B cell (primary cell): ENCODE measurements around the gene BICDL2. TPM values are rescaled to one million over a fixed set of nuclear protein-coding genes. Genes with fewer than 3 reads are reported as not detected.

Experiments used
- ATAC-seq: fragments of 200-7000 bp; cut with Tn5 transposase; one replicate; pipeline ENCODE4 v1.10.0; 2021; ENCODE audit warnings: low read depth, mild to moderate bottlenecking, moderate number of reproducible peaks, moderate library complexity
- CTCF ChIA-PET: fragments of 350-600 bp; sonication (Branson Sonifier 250); formaldehyde crosslinking; loops from one replicate; lab custom pipeline; 2021; ENCODE audit warnings: antibody characterized with exemption, inconsistent platforms; lab: Charles Lee
- POLR2A ChIA-PET: fragments of 350-600 bp; sonication (Branson Sonifier 250); formaldehyde crosslinking; loops from one replicate; lab custom pipeline; 2021; ENCODE audit warnings: antibody characterized with exemption; lab: Charles Lee
- DNase-seq: peaks from one replicate; pipeline ENCODE4 v3.0.0; 2013
- H2AFZ ChIP-seq: 2 replicates; pipeline ENCODE4 v1.6.1; 2012; ENCODE audit warnings: mild to moderate bottlenecking, low read depth, low read length; ENCODE audit not compliant: insufficient read depth, poor library complexity, severe bottlenecking
- H3K27ac ChIP-seq, 2 donors: 1 replicate in 1 of 2; 2 replicates in 1 of 2; pipeline ENCODE4 v1.5.1; 2012 to 2013; ENCODE audit warnings: low read length in 2 of 2, mild to moderate bottlenecking in 2 of 2, moderate library complexity in 1 of 2
- H3K27me3 ChIP-seq, 4 experiments: fragments of 200-600 bp in 1 of 4; sonication (generic) in 1 of 4; replicated peaks in 1 of 4; 1 replicate in 2 of 4; 2 replicates in 2 of 4; pipeline versions ENCODE4 v1.6.1 to v1.7.0; 2013 to 2016; ENCODE audit warnings: low read length in 3 of 4, mild to moderate bottlenecking in 2 of 4, mixed read lengths in 1 of 4, moderate library complexity in 1 of 4; ENCODE audit not compliant: insufficient read depth in 4 of 4, control insufficient read depth in 3 of 4; ENCODE audit errors: control extremely low read depth in 1 of 4
- H3K36me3 ChIP-seq, 2 experiments: replicated peaks in 1 of 2; 1 replicate in 1 of 2; 2 replicates in 1 of 2; pipeline versions ENCODE4 v1.6.1 to v1.7.1; 2013; ENCODE audit warnings: low read length in 1 of 2; ENCODE audit not compliant: insufficient read depth in 2 of 2, control insufficient read depth in 1 of 2; ENCODE audit errors: control extremely low read depth in 1 of 2, extremely low read depth in 1 of 2
- H3K4me1 ChIP-seq, 2 donors: fragments of 200-600 bp in 1 of 2; sonication (generic) in 1 of 2; 1 replicate in 1 of 2; 2 replicates in 1 of 2; pipeline versions ENCODE4 v1.5.1 to v1.6.1; 2013 to 2017; ENCODE audit warnings: low read length in 2 of 2; ENCODE audit not compliant: control insufficient read depth in 2 of 2, insufficient read depth in 2 of 2
- H3K4me2 ChIP-seq: replicated peaks from 2 replicates; pipeline ENCODE3; 2012; ENCODE audit warnings: mild to moderate bottlenecking, low read depth, low read length; ENCODE audit not compliant: poor library complexity, severe bottlenecking
- H3K4me3 ChIP-seq, 5 experiments: fragments of 200-600 bp in 1 of 5; sonication (generic) in 1 of 5; 1 replicate in 3 of 5; 2 replicates in 2 of 5; pipeline versions ENCODE4 v1.5.1 to v1.7.0; 2011 to 2016; ENCODE audit warnings: low read length in 4 of 5, mild to moderate bottlenecking in 4 of 5, low read depth in 2 of 5, control low read depth in 1 of 5, moderate library complexity in 1 of 5; ENCODE audit not compliant: insufficient read depth in 1 of 5; ENCODE audit errors: control extremely low read depth in 1 of 5, extremely low read depth in 1 of 5
- H3K79me2 ChIP-seq: fragments of 200-600 bp; sonication (generic); one replicate; pipeline ENCODE4 v1.6.0; 2016; ENCODE audit warnings: low read length; ENCODE audit not compliant: control insufficient read depth, insufficient read depth
- H3K9ac ChIP-seq: fragments of 200-600 bp; sonication (generic); 2 replicates; pipeline ENCODE4 v1.6.1; 2017; ENCODE audit warnings: mild to moderate bottlenecking, low read length, moderate library complexity
- H3K9me3 ChIP-seq, 3 donors: one replicate each; pipeline versions ENCODE4 v1.6.1 to v1.7.1; 2013; ENCODE audit warnings: low read length in 2 of 3; ENCODE audit not compliant: control insufficient read depth in 2 of 3, insufficient read depth in 1 of 3; ENCODE audit errors: control extremely low read depth in 1 of 3
- H4K20me1 ChIP-seq: 2 replicates; pipeline ENCODE4 v1.6.0; 2012; ENCODE audit warnings: mild to moderate bottlenecking, low read length; ENCODE audit not compliant: insufficient read depth, control insufficient read depth, poor library complexity, severe bottlenecking
- H3K27ac Mint-ChIP-seq: one replicate; pipeline ENCODE4 v1.8.0; 2021; ENCODE audit warnings: mixed read lengths
- H3K27me3 Mint-ChIP-seq: one replicate; pipeline ENCODE4 v1.8.0; 2021; ENCODE audit warnings: mixed read lengths
- H3K4me1 Mint-ChIP-seq: one replicate; pipeline ENCODE4 v1.8.0; 2021; ENCODE audit warnings: mixed read lengths
- H3K4me3 Mint-ChIP-seq: one replicate; pipeline ENCODE4 v1.8.0; 2021; ENCODE audit warnings: mixed read lengths
- H3K9me3 Mint-ChIP-seq: one replicate; pipeline ENCODE4 v1.8.0; 2022; ENCODE audit warnings: mixed read lengths; ENCODE audit not compliant: insufficient read depth
- EZH2 ChIP-seq: IDR thresholded peaks from 2 replicates; pipeline ENCODE4 v1.6.1; 2012; ENCODE audit warnings: borderline replicate concordance, low read depth, mild to moderate bottlenecking, moderate library complexity, low read length; ENCODE audit not compliant: insufficient read depth, poor library complexity, severe bottlenecking
- WGBS: methylation state at CpG from one replicate; pipeline ENCODE4 v1.1.5; 2013; ENCODE audit warnings: missing lambda C conversion rate; ENCODE audit not compliant: insufficient coverage; 5-methylcytosine and 5-hydroxymethylcytosine counted together
- intact Hi-C: fragments of 100-400 bp; cut with micrococcal nuclease; formaldehyde crosslinking; loops from one replicate; pipeline ENCODE4 v1.10.0; 2022
- polyA plus RNA-seq: library from polyadenylated mRNA; depleted of rRNA; stranded (reverse); fragments of >200 nt; gene quantifications from 2 replicates; pipeline ENCODE4 v1.2.3, GENCODE V29; 2012
- small RNA-seq: library from RNA; depleted of rRNA; stranded (forward); fragments of <200 nt; gene quantifications from one replicate; pipeline ENCODE3, GENCODE V24; 2012; ENCODE audit warnings: low replicate concordance, low read depth; ENCODE audit not compliant: insufficient read length
- total RNA-seq, 2 donors: library from RNA; stranded (reverse); fragments of 120-200 nt in 1 of 2; gene quantifications; 1 replicate in 1 of 2; 2 replicates in 1 of 2; pipeline versions ENCODE4 v1.2.3 to v1.2.4, GENCODE V29; 2013 to 2022
- TF ChIP-seq, protein P1 (sequence below): fragments of 200-600 bp; IDR thresholded peaks from one replicate; pipeline ENCODE4 v1.8.0; 2022; ENCODE audit warnings: antibody characterized with exemption, mild to moderate bottlenecking

The BICDL2 gene
- total and polyA plus RNA-seq, 2 donors (not counting 1 experiment from before 2014, with no cell fraction given), result 0.20 TPM; not detected in 1

GRCh38 chr16:2979669-2980226 lies 57.0 kb downstream of the BICDL2 start:
- peak overlapping the region; percentile 99 for H3K4me2 ChIP-seq
- H3K4me3 ChIP-seq, result peak overlapping the region in 4 of 5 experiments; percentile 74 to 96 (median 86)
- 7% methylated on average over 43 of the region's 43 CpGs for WGBS
- peak; percentile 39 for DNase-seq
- ChIA-PET POLR2A (interaction anchor here (0.5 to 1.5 kb wide), 4 partner anchors 12 to 180 kb away, joined by 3 to 10 read pairs (median 4); no protein-coding TSS in a partner anchor), CTCF (interaction anchor here (1.8 kb wide), 1 partner anchor 49 kb away, joined by 8 read pairs; no protein-coding TSS in a partner anchor)
- H3K36me3 ChIP-seq, result no peaks in the 10 kb centered on the region
- peaks cover 18 to 39% of the 10 kb centered on the region in 2 donors for H3K4me1 ChIP-seq
- Mint-ChIP-seq H3K27ac (peak overlapping the region; percentile 3), H3K4me3 (peak overlapping the region; percentile 66), H3K9me3 (no peaks in the 10 kb centered on the region), H3K27me3 (no peaks in the 10 kb centered on the region), H3K4me1 (peaks cover 21% of the 10 kb centered on the region)
- peaks cover 5% of the 10 kb centered on the region for H4K20me1 ChIP-seq
- H2AFZ ChIP-seq, result peak overlapping the region; percentile 94
- intact Hi-C loops, result loop anchor here (1.0 to 5.0 kb wide), 4 partner anchors 10 to 202 kb away; partner anchors contain the start of genes ELOB, FLYWCH2 and PAQR4
- TF ChIP-seq EZH2, result no peak
- TF ChIP-seq, protein P1, sequence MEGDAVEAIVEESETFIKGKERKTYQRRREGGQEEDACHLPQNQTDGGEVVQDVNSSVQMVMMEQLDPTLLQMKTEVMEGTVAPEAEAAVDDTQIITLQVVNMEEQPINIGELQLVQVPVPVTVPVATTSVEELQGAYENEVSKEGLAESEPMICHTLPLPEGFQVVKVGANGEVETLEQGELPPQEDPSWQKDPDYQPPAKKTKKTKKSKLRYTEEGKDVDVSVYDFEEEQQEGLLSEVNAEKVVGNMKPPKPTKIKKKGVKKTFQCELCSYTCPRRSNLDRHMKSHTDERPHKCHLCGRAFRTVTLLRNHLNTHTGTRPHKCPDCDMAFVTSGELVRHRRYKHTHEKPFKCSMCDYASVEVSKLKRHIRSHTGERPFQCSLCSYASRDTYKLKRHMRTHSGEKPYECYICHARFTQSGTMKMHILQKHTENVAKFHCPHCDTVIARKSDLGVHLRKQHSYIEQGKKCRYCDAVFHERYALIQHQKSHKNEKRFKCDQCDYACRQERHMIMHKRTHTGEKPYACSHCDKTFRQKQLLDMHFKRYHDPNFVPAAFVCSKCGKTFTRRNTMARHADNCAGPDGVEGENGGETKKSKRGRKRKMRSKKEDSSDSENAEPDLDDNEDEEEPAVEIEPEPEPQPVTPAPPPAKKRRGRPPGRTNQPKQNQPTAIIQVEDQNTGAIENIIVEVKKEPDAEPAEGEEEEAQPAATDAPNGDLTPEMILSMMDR, result no peak
- H3K9ac ChIP-seq, result peak overlapping the region; percentile 98
- H3K27me3 ChIP-seq, result peaks cover 0 to 8% (median 1%) of the 10 kb centered on the region in 4 experiments
- no peak for ATAC-seq
- H3K27ac ChIP-seq, result no peak overlapping the region
- peaks cover 6% of the 10 kb centered on the region for H3K79me2 ChIP-seq
- no peaks in the 10 kb centered on the region for H3K9me3 ChIP-seq

Small RNA genes within 50 kb of the gene (small RNA-seq; reads per million reads assigned to genes)
- not detected for gene LINC00514
- gene RNU1-22P, result 0.57 reads per million

Other genes starting within 250 kb of the BICDL2 start
- gene PRSS33, start 249.4 kb downstream of the BICDL2 start, total RNA-seq, result not detected in 2 replicates
- not detected in 2 replicates for gene PRSS33, start 249.4 kb downstream of the BICDL2 start, polyA plus RNA-seq
- gene PRSS41, start 238.5 kb downstream of the BICDL2 start, total RNA-seq, result not detected in 2 replicates
- not detected in 2 replicates for gene PRSS41, start 238.5 kb downstream of the BICDL2 start, polyA plus RNA-seq
- gene PRSS21, start 219.7 kb downstream of the BICDL2 start, total RNA-seq, result 1.8 and 2.0 TPM in 2 replicates
- 4.3 and 5.8 TPM in 2 replicates for gene PRSS21, start 219.7 kb downstream of the BICDL2 start, polyA plus RNA-seq
- gene ZG16B, start 206.6 kb downstream of the BICDL2 start, total RNA-seq, result not detected in 2 replicates
- not detected in 2 replicates for gene ZG16B, start 206.6 kb downstream of the BICDL2 start, polyA plus RNA-seq
- not detected in 2 replicates for gene PRSS22, start 178.8 kb downstream of the BICDL2 start, total RNA-seq
- not detected in 2 replicates for gene PRSS22, start 178.8 kb downstream of the BICDL2 start, polyA plus RNA-seq
- gene FLYWCH2, start 153.7 kb downstream of the BICDL2 start, total RNA-seq, result 22.3 and 26.5 TPM in 2 replicates
- gene FLYWCH2, start 153.7 kb downstream of the BICDL2 start, polyA plus RNA-seq, result 18.7 and 24.1 TPM in 2 replicates
- gene FLYWCH1, start 125.0 kb downstream of the BICDL2 start, total RNA-seq, result 119 and 120 TPM in 2 replicates
- 43.0 and 78.3 TPM in 2 replicates for gene FLYWCH1, start 125.0 kb downstream of the BICDL2 start, polyA plus RNA-seq
- 0.17 and 0.19 TPM in 2 replicates for gene KREMEN2, start 72.7 kb downstream of the BICDL2 start, total RNA-seq
- 1.1 and 2.6 TPM in 2 replicates for gene KREMEN2, start 72.7 kb downstream of the BICDL2 start, polyA plus RNA-seq
- 1.8 and 2.6 TPM in 2 replicates for gene PAQR4, start 67.6 kb downstream of the BICDL2 start, total RNA-seq
- 1.8 and 2.8 TPM in 2 replicates for gene PAQR4, start 67.6 kb downstream of the BICDL2 start, polyA plus RNA-seq
- gene PKMYT1, start 56.5 kb downstream of the BICDL2 start, total RNA-seq, result 0.67 and 1.0 TPM in 2 replicates
- 1.4 and 2.6 TPM in 2 replicates for gene PKMYT1, start 56.5 kb downstream of the BICDL2 start, polyA plus RNA-seq
- not detected in 2 replicates for gene CLDN9, start 24.0 kb downstream of the BICDL2 start, total RNA-seq
- 0.04 and 0.20 TPM in 2 replicates for gene CLDN9, start 24.0 kb downstream of the BICDL2 start, polyA plus RNA-seq
- not detected in 2 replicates for gene CLDN6, start 18.8 kb downstream of the BICDL2 start, total RNA-seq
- not detected in 2 replicates for gene CLDN6, start 18.8 kb downstream of the BICDL2 start, polyA plus RNA-seq
- 0.85 and 1.3 TPM in 2 replicates for gene TNFRSF12A, start 16.6 kb downstream of the BICDL2 start, total RNA-seq
- 0.61 and 0.72 TPM in 2 replicates for gene TNFRSF12A, start 16.6 kb downstream of the BICDL2 start, polyA plus RNA-seq
- gene HCFC1R1, start 13.0 kb downstream of the BICDL2 start, total RNA-seq, result 17.9 and 19.1 TPM in 2 replicates
- 15.3 and 24.8 TPM in 2 replicates for gene HCFC1R1, start 13.0 kb downstream of the BICDL2 start, polyA plus RNA-seq
- gene THOC6, start 12.9 kb downstream of the BICDL2 start, total RNA-seq, result 25.3 and 28.5 TPM in 2 replicates
- 52.2 and 63.9 TPM in 2 replicates for gene THOC6, start 12.9 kb downstream of the BICDL2 start, polyA plus RNA-seq
- gene MMP25, start 9.6 kb upstream of the BICDL2 start, total RNA-seq, result 0.17 and 0.22 TPM in 2 replicates
- 0.12 and 0.40 TPM in 2 replicates for gene MMP25, start 9.6 kb upstream of the BICDL2 start, polyA plus RNA-seq
- gene IL32, start 28.7 kb upstream of the BICDL2 start, total RNA-seq, result 2.0 and 2.3 TPM in 2 replicates
- gene IL32, start 28.7 kb upstream of the BICDL2 start, polyA plus RNA-seq, result 2.0 and 15.0 TPM in 2 replicates
- not detected in 2 replicates for gene ZSCAN10, start 62.4 kb upstream of the BICDL2 start, total RNA-seq
- gene ZSCAN10, start 62.4 kb upstream of the BICDL2 start, polyA plus RNA-seq, result 0.36 TPM in 1 of 2 replicates, not detected in the other
- not detected in 2 replicates for gene ZNF205, start 75.6 kb upstream of the BICDL2 start, total RNA-seq
- gene ZNF205, start 75.6 kb upstream of the BICDL2 start, polyA plus RNA-seq, result not detected in 2 replicates
- 7.2 and 9.5 TPM in 2 replicates for gene ZNF213, start 98.1 kb upstream of the BICDL2 start, total RNA-seq
- gene ZNF213, start 98.1 kb upstream of the BICDL2 start, polyA plus RNA-seq, result 0.97 and 1.4 TPM in 2 replicates
- gene OR1F1, start 151.3 kb upstream of the BICDL2 start, total RNA-seq, result not detected in 2 replicates
- not detected in 2 replicates for gene OR1F1, start 151.3 kb upstream of the BICDL2 start, polyA plus RNA-seq
- 16.1 and 20.1 TPM in 2 replicates for gene ZNF200, start 198.2 kb upstream of the BICDL2 start, total RNA-seq
- gene ZNF200, start 198.2 kb upstream of the BICDL2 start, polyA plus RNA-seq, result 2.4 and 2.7 TPM in 2 replicates
- gene MEFV, start 219.7 kb upstream of the BICDL2 start, total RNA-seq, result 0.10 and 0.25 TPM in 2 replicates
- gene MEFV, start 219.7 kb upstream of the BICDL2 start, polyA plus RNA-seq, result 0.24 and 0.29 TPM in 2 replicates
- gene ZNF263, start 246.5 kb upstream of the BICDL2 start, total RNA-seq, result 43.0 and 46.0 TPM in 2 replicates
- gene ZNF263, start 246.5 kb upstream of the BICDL2 start, polyA plus RNA-seq, result 21.4 and 24.7 TPM in 2 replicates